SK-N-SH (cell line): ENCODE results near the gene COX4I1. TPM values are rescaled to one million over a fixed set of nuclear protein-coding genes. Genes with fewer than 3 reads are reported as not detected.

Source experiments
- CTCF ChIA-PET: fragments of 300-600, 350-600 bp; formaldehyde crosslinking; extraction: SDS; loops from one replicate; lab custom pipeline; 2021; lab: Yijun Ruan, JAX
- POLR2A ChIA-PET: fragments of 350-600 bp; sonication (Branson Sonifier 250); formaldehyde crosslinking; extraction: SDS; loops from one replicate; lab custom pipeline; 2020; ENCODE audit warnings: antibody characterized with exemption, inconsistent platforms; lab: Yijun Ruan, JAX
- DNase-seq: peaks from one replicate; pipeline ENCODE4 v3.0.0; 2012
- H2AFZ ChIP-seq: fragments of 200-600 bp; sonication (generic); 2 replicates; pipeline ENCODE4 v1.8.1; 2016; ENCODE audit warnings: antibody characterized with exemption, mild to moderate bottlenecking, low read depth
- H3F3A ChIP-seq: fragments of 200-600 bp; sonication (generic); replicated peaks from 2 replicates; pipeline ENCODE3; 2016; ENCODE audit warnings: antibody characterized with exemption, mild to moderate bottlenecking; ENCODE audit not compliant: insufficient read depth
- H3K27ac ChIP-seq, 2 experiments: fragments of 200-500 bp in 1 of 2; fragments of 200-600 bp in 1 of 2; sonication (Bioruptor generic) in 1 of 2; sonication (generic), shearing (Covaris generic) in 1 of 2; 2 replicates each; pipeline versions ENCODE4 v1.5.1 to v1.6.1; 2014 to 2016; ENCODE audit warnings: low read depth in 2 of 2, inconsistent platforms in 1 of 2, low read length in 1 of 2, mild to moderate bottlenecking in 1 of 2, mixed read lengths in 1 of 2
- H3K27me3 ChIP-seq: fragments of 200-600 bp; sonication (generic), shearing (Covaris generic); 2 replicates; pipeline ENCODE4 v1.6.1; 2016; ENCODE audit warnings: mixed run types; ENCODE audit not compliant: insufficient read depth
- H3K36me3 ChIP-seq, 2 experiments: fragments of 200-500 bp in 1 of 2; fragments of 200-600 bp in 1 of 2; sonication (Bioruptor generic) in 1 of 2; sonication (generic) in 1 of 2; replicated peaks in 1 of 2; 2 replicates each; pipeline versions ENCODE3 to v1.5.1; 2014 to 2016; ENCODE audit warnings: low read length in 1 of 2, mild to moderate bottlenecking in 1 of 2; ENCODE audit not compliant: insufficient read depth in 2 of 2, control insufficient read depth in 1 of 2
- H3K4me1 ChIP-seq, 2 experiments: fragments of 200-500 bp in 1 of 2; fragments of 200-600 bp in 1 of 2; sonication (Bioruptor generic) in 1 of 2; sonication (generic), shearing (Covaris generic) in 1 of 2; 2 replicates each; pipeline versions ENCODE4 v1.5.1 to v1.6.1; 2014 to 2016; ENCODE audit warnings: low read depth in 1 of 2, low read length in 1 of 2, mixed run types in 1 of 2; ENCODE audit not compliant: insufficient read depth in 2 of 2, control insufficient read depth in 1 of 2
- H3K4me2 ChIP-seq: fragments of 200-600 bp; sonication (generic), shearing (Covaris generic); 2 replicates; pipeline ENCODE4 v1.6.1; 2017; ENCODE audit warnings: mixed run types
- H3K4me3 ChIP-seq, 2 experiments: fragments of 200-500 bp in 1 of 2; fragments of 200-600 bp in 1 of 2; sonication (Bioruptor generic) in 1 of 2; sonication (generic), shearing (Covaris generic) in 1 of 2; 2 replicates each; pipeline versions ENCODE4 v1.5.1 to v1.8.1; 2014 to 2016; ENCODE audit warnings: low read depth in 2 of 2, inconsistent platforms in 1 of 2, low read length in 1 of 2, mild to moderate bottlenecking in 1 of 2, mixed read lengths in 1 of 2, moderate library complexity in 1 of 2
- H3K79me2 ChIP-seq: fragments of 200-600 bp; sonication (generic); 2 replicates; pipeline ENCODE4 v1.8.1; 2017; ENCODE audit warnings: mild to moderate bottlenecking; ENCODE audit not compliant: insufficient read depth
- H3K9ac ChIP-seq: fragments of 200-600 bp; sonication (generic); 2 replicates; pipeline ENCODE4 v1.6.1; 2017; ENCODE audit warnings: mixed run types
- H3K9me2 ChIP-seq: fragments of 200-600 bp; sonication (generic); 2 replicates; pipeline ENCODE4 v1.6.1; 2017; ENCODE audit warnings: mixed run types
- H3K9me3 ChIP-seq: fragments of 200-600 bp; sonication (generic); 2 replicates; pipeline ENCODE4 v1.6.1; 2017; ENCODE audit warnings: mixed run types, mild to moderate bottlenecking, moderate library complexity
- H4K20me1 ChIP-seq: fragments of 200-600 bp; sonication (generic); 2 replicates; pipeline ENCODE4 v1.6.1; 2017; ENCODE audit warnings: mild to moderate bottlenecking, mixed run types; ENCODE audit not compliant: insufficient read depth
- EP300 ChIP-seq, 2 experiments: IDR thresholded peaks; 2 replicates each; pipeline versions ENCODE4 v1.4.0 to v1.6.1; 2012; ENCODE audit warnings: borderline replicate concordance in 1 of 2, low read depth in 1 of 2, low read length in 1 of 2
- FOSL2 ChIP-seq: IDR thresholded peaks from 2 replicates; pipeline ENCODE4 v1.4.0; 2012; ENCODE audit warnings: low read depth, mild to moderate bottlenecking, moderate library complexity, borderline replicate concordance
- FOXJ3 ChIP-seq: sonication (generic); formaldehyde crosslinking; IDR thresholded peaks from 2 replicates; pipeline ENCODE4 v1.5.1; 2020; ENCODE audit warnings: mild to moderate bottlenecking, missing genetic modification reagents
- GATA2 ChIP-seq: sonication (generic); formaldehyde crosslinking; IDR thresholded peaks from 2 replicates; pipeline ENCODE4 v1.5.0; 2020; ENCODE audit warnings: mild to moderate bottlenecking, missing genetic modification reagents
- JUND ChIP-seq: IDR thresholded peaks from 2 replicates; pipeline ENCODE4 v1.4.0; 2012
- MEF2A ChIP-seq: IDR thresholded peaks from 2 replicates; pipeline ENCODE4 v1.4.0; 2012; ENCODE audit warnings: low read depth, borderline replicate concordance
- MXI1 ChIP-seq: IDR thresholded peaks from 2 replicates; pipeline ENCODE4 v1.6.1; 2012; ENCODE audit warnings: mild to moderate bottlenecking, low read depth, low read length, improper control_type of control experiment
- NFIC ChIP-seq: IDR thresholded peaks from 2 replicates; pipeline ENCODE4 v1.4.0; 2012; ENCODE audit warnings: borderline replicate concordance
- NRF1 ChIP-seq: IDR thresholded peaks from 2 replicates; pipeline ENCODE4 v1.6.1; 2012; ENCODE audit warnings: low read depth, mild to moderate bottlenecking, low read length
- POLR2AphosphoS5 ChIP-seq: IDR thresholded peaks from 2 replicates; pipeline ENCODE4 v1.6.1; 2012; ENCODE audit warnings: low read depth, low read length
- RFX5 ChIP-seq: IDR thresholded peaks from 2 replicates; pipeline ENCODE4 v1.6.1; 2012; ENCODE audit warnings: mild to moderate bottlenecking, improper control_type of control experiment, low read length
- SIN3A ChIP-seq: IDR thresholded peaks from 2 replicates; pipeline ENCODE4 v1.6.1; 2012; ENCODE audit warnings: low read depth, mild to moderate bottlenecking, low read length, moderate library complexity, borderline replicate concordance
- SMC3 ChIP-seq: IDR thresholded peaks from 2 replicates; pipeline ENCODE4 v1.6.1; 2012; ENCODE audit warnings: low read depth, low read length, improper control_type of control experiment
- WGBS: methylation state at CpG from one replicate; pipeline ENCODE4 v1.1.6; 2017; ENCODE audit warnings: low lambda C conversion rate; 5-methylcytosine and 5-hydroxymethylcytosine counted together
- polyA plus RNA-seq, 3 experiments: library from polyadenylated mRNA; depleted of rRNA; stranded (reverse); fragments of >200 nt; gene quantifications; 2 replicates each; pipeline ENCODE4 v1.2.3, GENCODE V29; 2012
- TF ChIP-seq, protein P1 (sequence below): IDR thresholded peaks from 2 replicates; pipeline ENCODE4 v1.4.0; 2012; ENCODE audit warnings: low read depth
- TF ChIP-seq, protein P2 (sequence below): fragments of 150-350 bp; IDR thresholded peaks from 2 replicates; pipeline ENCODE4 v1.6.1; 2017; ENCODE audit warnings: antibody characterized with exemption, low read length, low read depth, borderline replicate concordance
- TF ChIP-seq, protein P3 (sequence below): IDR thresholded peaks from 2 replicates; pipeline ENCODE4 v1.4.0; 2012; ENCODE audit warnings: low read depth, borderline replicate concordance
- TF ChIP-seq, protein P4 (sequence below): IDR thresholded peaks from 2 replicates; pipeline ENCODE4 v1.6.1; 2012; ENCODE audit warnings: mild to moderate bottlenecking, low read depth, low read length, moderate library complexity

COX4I1 gene
- polyA plus RNA-seq, 1 of the 3 experiments (the other 2 are of a cell fraction): 1,294 TPM

DNA sequence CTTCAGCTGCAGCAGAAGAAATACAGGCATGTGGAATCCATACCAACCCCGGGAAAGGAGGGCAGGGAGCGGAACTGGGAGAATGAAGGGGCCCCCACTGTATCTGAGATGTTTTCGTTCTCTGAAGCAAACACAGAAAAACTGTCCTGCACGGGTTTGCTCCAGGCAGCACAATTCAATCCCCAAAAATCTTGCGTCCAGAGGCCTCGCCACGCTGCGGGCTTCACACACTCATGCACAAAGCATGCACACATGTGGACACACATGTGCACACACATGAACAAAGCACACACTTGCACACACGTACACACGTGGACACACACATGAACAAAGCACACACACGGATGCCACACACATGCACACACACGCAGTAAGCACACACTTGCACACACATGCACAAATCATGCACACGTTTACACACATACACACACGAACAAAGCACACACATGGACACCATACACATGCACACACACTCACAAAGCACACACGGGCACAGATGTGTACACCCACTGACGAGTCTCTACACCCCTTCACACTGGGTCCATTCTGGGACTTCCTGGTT lies 27.3 kb downstream of the COX4I1 start:
- no peaks in the 10 kb centered on the region for H3K9me2 ChIP-seq
- H3K4me3 ChIP-seq: no peak overlapping the region
- no peak overlapping the region for H3K9ac ChIP-seq
- H3K79me2 ChIP-seq: no peaks in the 10 kb centered on the region
- TF ChIP-seq, protein P1, sequence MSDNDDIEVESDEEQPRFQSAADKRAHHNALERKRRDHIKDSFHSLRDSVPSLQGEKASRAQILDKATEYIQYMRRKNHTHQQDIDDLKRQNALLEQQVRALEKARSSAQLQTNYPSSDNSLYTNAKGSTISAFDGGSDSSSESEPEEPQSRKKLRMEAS: no peak
- no peak for TF ChIP-seq NRF1
- no peak for TF ChIP-seq MXI1
- no peak for TF ChIP-seq SMC3
- TF ChIP-seq, protein P2, sequence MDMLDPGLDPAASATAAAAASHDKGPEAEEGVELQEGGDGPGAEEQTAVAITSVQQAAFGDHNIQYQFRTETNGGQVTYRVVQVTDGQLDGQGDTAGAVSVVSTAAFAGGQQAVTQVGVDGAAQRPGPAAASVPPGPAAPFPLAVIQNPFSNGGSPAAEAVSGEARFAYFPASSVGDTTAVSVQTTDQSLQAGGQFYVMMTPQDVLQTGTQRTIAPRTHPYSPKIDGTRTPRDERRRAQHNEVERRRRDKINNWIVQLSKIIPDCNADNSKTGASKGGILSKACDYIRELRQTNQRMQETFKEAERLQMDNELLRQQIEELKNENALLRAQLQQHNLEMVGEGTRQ: no peak
- TF ChIP-seq GATA2: no peak
- TF ChIP-seq JUND: no peak
- TF ChIP-seq MEF2A: no peak
- TF ChIP-seq NFIC: no peak
- TF ChIP-seq, protein P3, sequence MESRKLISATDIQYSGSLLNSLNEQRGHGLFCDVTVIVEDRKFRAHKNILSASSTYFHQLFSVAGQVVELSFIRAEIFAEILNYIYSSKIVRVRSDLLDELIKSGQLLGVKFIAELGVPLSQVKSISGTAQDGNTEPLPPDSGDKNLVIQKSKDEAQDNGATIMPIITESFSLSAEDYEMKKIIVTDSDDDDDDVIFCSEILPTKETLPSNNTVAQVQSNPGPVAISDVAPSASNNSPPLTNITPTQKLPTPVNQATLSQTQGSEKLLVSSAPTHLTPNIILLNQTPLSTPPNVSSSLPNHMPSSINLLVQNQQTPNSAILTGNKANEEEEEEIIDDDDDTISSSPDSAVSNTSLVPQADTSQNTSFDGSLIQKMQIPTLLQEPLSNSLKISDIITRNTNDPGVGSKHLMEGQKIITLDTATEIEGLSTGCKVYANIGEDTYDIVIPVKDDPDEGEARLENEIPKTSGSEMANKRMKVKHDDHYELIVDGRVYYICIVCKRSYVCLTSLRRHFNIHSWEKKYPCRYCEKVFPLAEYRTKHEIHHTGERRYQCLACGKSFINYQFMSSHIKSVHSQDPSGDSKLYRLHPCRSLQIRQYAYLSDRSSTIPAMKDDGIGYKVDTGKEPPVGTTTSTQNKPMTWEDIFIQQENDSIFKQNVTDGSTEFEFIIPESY: no peak
- TF ChIP-seq, protein P4, sequence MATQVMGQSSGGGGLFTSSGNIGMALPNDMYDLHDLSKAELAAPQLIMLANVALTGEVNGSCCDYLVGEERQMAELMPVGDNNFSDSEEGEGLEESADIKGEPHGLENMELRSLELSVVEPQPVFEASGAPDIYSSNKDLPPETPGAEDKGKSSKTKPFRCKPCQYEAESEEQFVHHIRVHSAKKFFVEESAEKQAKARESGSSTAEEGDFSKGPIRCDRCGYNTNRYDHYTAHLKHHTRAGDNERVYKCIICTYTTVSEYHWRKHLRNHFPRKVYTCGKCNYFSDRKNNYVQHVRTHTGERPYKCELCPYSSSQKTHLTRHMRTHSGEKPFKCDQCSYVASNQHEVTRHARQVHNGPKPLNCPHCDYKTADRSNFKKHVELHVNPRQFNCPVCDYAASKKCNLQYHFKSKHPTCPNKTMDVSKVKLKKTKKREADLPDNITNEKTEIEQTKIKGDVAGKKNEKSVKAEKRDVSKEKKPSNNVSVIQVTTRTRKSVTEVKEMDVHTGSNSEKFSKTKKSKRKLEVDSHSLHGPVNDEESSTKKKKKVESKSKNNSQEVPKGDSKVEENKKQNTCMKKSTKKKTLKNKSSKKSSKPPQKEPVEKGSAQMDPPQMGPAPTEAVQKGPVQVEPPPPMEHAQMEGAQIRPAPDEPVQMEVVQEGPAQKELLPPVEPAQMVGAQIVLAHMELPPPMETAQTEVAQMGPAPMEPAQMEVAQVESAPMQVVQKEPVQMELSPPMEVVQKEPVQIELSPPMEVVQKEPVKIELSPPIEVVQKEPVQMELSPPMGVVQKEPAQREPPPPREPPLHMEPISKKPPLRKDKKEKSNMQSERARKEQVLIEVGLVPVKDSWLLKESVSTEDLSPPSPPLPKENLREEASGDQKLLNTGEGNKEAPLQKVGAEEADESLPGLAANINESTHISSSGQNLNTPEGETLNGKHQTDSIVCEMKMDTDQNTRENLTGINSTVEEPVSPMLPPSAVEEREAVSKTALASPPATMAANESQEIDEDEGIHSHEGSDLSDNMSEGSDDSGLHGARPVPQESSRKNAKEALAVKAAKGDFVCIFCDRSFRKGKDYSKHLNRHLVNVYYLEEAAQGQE: no peak
- TF ChIP-seq FOSL2: no peak
- no peak for TF ChIP-seq POLR2AphosphoS5
- no peak for TF ChIP-seq SIN3A
- TF ChIP-seq RFX5: no peak
- TF ChIP-seq FOXJ3: no peak
- no peak for TF ChIP-seq EP300 (IDR thresholded peaks at IDR 0.05; ENCODE audit: borderline replicate concordance in 1 of 2, low read depth in 1 of 2, low read length in 1 of 2)
- no peak overlapping the region for H3K4me2 ChIP-seq
- peaks cover 71% of the 10 kb centered on the region for H3K27me3 ChIP-seq
- POLR2A ChIA-PET: no interaction called here
- H4K20me1 ChIP-seq: no peaks in the 10 kb centered on the region
- no peak overlapping the region for H3K27ac ChIP-seq
- WGBS: 14% methylated on average over 16 of the region's 16 CpGs
- H3F3A ChIP-seq: no peaks in the 10 kb centered on the region
- no peak for DNase-seq
- CTCF ChIA-PET: interaction anchor here (1.3 kb wide), 1 partner anchor 693 kb away, joined by 3 read pairs; no protein-coding TSS in a partner anchor
- H3K36me3 ChIP-seq: no peaks in the 10 kb centered on the region
- H3K4me1 ChIP-seq: no peaks in the 10 kb centered on the region
- no peaks in the 10 kb centered on the region for H3K9me3 ChIP-seq
- H2AFZ ChIP-seq: no peak overlapping the region
